GM12878 (cell line): Measurements from ENCODE around the gene NAV2. TPM values are rescaled to one million over a fixed set of nuclear protein-coding genes. Genes with fewer than 3 reads are reported as not detected.
A peak's percentile ranks its signal among the peaks of the same experiment; 100 is the strongest.

Experiments used
- ATAC-seq: fragments of 200-7000 bp; cut with Tn5 transposase; 3 replicates; pipeline ENCODE4 v1.9.1; 2020; ENCODE audit warnings: mild to moderate bottlenecking, moderate library complexity
- BruUV-seq: library from RNA; stranded (reverse); fragments of 400-500 nt; replicated peaks from 2 replicates; lab custom pipeline; 2021; lab: Mats Ljungman, UMichigan
- CTCF ChIA-PET: fragments of 300-600 bp; sonication (Branson Sonifier 250); formaldehyde crosslinking; extraction: SDS; loops from one replicate; lab custom pipeline; 2021; ENCODE audit warnings: inconsistent platforms; lab: Yijun Ruan, JAX
- POLR2A ChIA-PET: fragments of 350-600 bp; formaldehyde crosslinking; extraction: SDS; loops from one replicate; lab custom pipeline; 2021; ENCODE audit warnings: inconsistent platforms; lab: Charles Lee
- RAD21 ChIA-PET: fragments of 300-600 bp; sonication (Branson Sonifier 250); formaldehyde crosslinking; loops from one replicate; lab custom pipeline; 2023; ENCODE audit warnings: antibody characterized with exemption; ENCODE audit not compliant: unreplicated experiment; lab: Charles Lee
- SMC1A ChIA-PET: fragments of 300-600 bp; sonication (Branson Sonifier 250); formaldehyde crosslinking; loops from one replicate; lab custom pipeline; 2023; ENCODE audit not compliant: unreplicated experiment, uncharacterized antibody; lab: Charles Lee
- DNase-seq: peaks from one replicate; pipeline ENCODE4 v3.0.0-alpha.2; 2011; ENCODE audit warnings: low read depth, low spot score
- FAIRE-seq: peaks from 3 replicates; lab custom pipeline; 2011; peaks lifted over from hg19 to GRCh38; lab: Jason Lieb, UNC
- H2AFZ ChIP-seq: 2 replicates; pipeline ENCODE4 v1.6.0; 2011; ENCODE audit warnings: low read depth, low read length, control low read depth; ENCODE audit not compliant: control insufficient read depth
- H3K27ac ChIP-seq: 2 replicates; pipeline ENCODE4 v1.5.1; 2011; ENCODE audit warnings: control low read depth; ENCODE audit not compliant: control insufficient read depth, insufficient read depth
- H3K27me3 ChIP-seq, 2 experiments: replicated peaks in 1 of 2; 2 replicates each; pipeline versions ENCODE4 v1.6.0 to v1.6.1; 2011; ENCODE audit warnings: low read length in 1 of 2; ENCODE audit not compliant: control insufficient read depth in 2 of 2, insufficient read depth in 2 of 2
- H3K36me3 ChIP-seq, 2 experiments: 2 replicates each; pipeline ENCODE4 v1.5.1; 2011; ENCODE audit warnings: low read length in 1 of 2; ENCODE audit not compliant: control insufficient read depth in 2 of 2, insufficient read depth in 2 of 2
- H3K4me1 ChIP-seq: 2 replicates; pipeline ENCODE4 v1.6.1; 2011; ENCODE audit warnings: mild to moderate bottlenecking, low read length, moderate library complexity, mixed read lengths; ENCODE audit not compliant: control insufficient read depth, insufficient read depth
- H3K4me2 ChIP-seq: 2 replicates; pipeline ENCODE4 v1.6.0; 2011; ENCODE audit warnings: control low read depth; ENCODE audit not compliant: control insufficient read depth, insufficient read depth
- H3K4me3 ChIP-seq: fragments of 200-600 bp; sonication (generic); 2 replicates; pipeline ENCODE4 v1.5.1; 2016
- H3K79me2 ChIP-seq: 2 replicates; pipeline ENCODE4 v1.6.0; 2011; ENCODE audit warnings: low read length; ENCODE audit not compliant: control insufficient read depth, insufficient read depth
- H3K9ac ChIP-seq: 2 replicates; pipeline ENCODE4 v1.8.0; 2011; ENCODE audit warnings: low read length, control low read depth, mixed read lengths; ENCODE audit not compliant: control insufficient read depth, insufficient read depth
- H3K9me3 ChIP-seq: replicated peaks from 3 replicates; pipeline ENCODE4 v1.5.1; 2011; ENCODE audit warnings: mild to moderate bottlenecking, low read length; ENCODE audit not compliant: control insufficient read depth, insufficient read depth
- H4K20me1 ChIP-seq: 2 replicates; pipeline ENCODE4 v1.6.0; 2011; ENCODE audit not compliant: control insufficient read depth, insufficient read depth
- ETV6 ChIP-seq, 2 experiments: fragments of 450-650 bp in 1 of 2; IDR thresholded peaks in 1 of 2; conservative IDR thresholded peaks in 1 of 2; 2 replicates each; pipeline ENCODE4 v1.6.1; 2014; ENCODE audit warnings: antibody characterized with exemption in 1 of 2, borderline replicate concordance in 1 of 2, low read depth in 1 of 2, mild to moderate bottlenecking in 1 of 2, moderate library complexity in 1 of 2
- JUND ChIP-seq: IDR thresholded peaks from 2 replicates; pipeline ENCODE4 v1.6.1; 2012; ENCODE audit warnings: low read depth, mild to moderate bottlenecking, low read length, improper control_type of control experiment, moderate library complexity
- MTA3 ChIP-seq: IDR thresholded peaks from 2 replicates; pipeline ENCODE4 v1.6.1; 2012; ENCODE audit warnings: low read length, inconsistent platforms, borderline replicate concordance
- NFXL1 ChIP-seq: fragments of 450-650 bp; IDR thresholded peaks from 2 replicates; pipeline ENCODE4 v1.6.1; 2017; ENCODE audit warnings: antibody characterized with exemption, mild to moderate bottlenecking, borderline replicate concordance
- NFYA ChIP-seq: IDR thresholded peaks from 2 replicates; pipeline ENCODE4 v1.6.1; 2011; ENCODE audit warnings: low read depth, mild to moderate bottlenecking, low read length, improper control_type of control experiment, borderline replicate concordance
- NR2F1 ChIP-seq: fragments of 450-650 bp; conservative IDR thresholded peaks from 2 replicates; pipeline ENCODE4 v1.6.1; 2017; ENCODE audit warnings: mild to moderate bottlenecking
- RUNX3 ChIP-seq: IDR thresholded peaks from 2 replicates; pipeline ENCODE4 v1.6.1; 2012; ENCODE audit warnings: low read length, inconsistent platforms
- TCF12 ChIP-seq: IDR thresholded peaks from 2 replicates; pipeline ENCODE4 v1.6.1; 2011; ENCODE audit warnings: low read depth, mild to moderate bottlenecking, low read length
- TCF7 ChIP-seq: IDR thresholded peaks from 2 replicates; pipeline ENCODE4 v1.6.1; 2014; ENCODE audit warnings: antibody characterized with exemption, borderline replicate concordance
- ZNF24 ChIP-seq: fragments of 450-650 bp; IDR thresholded peaks from 2 replicates; pipeline ENCODE4 v1.6.1; 2017; ENCODE audit warnings: antibody characterized with exemption, mild to moderate bottlenecking
- WGBS: methylation state at CpG from one replicate; pipeline ENCODE4 v1.1.6; 2016; ENCODE audit warnings: low lambda C conversion rate; ENCODE audit not compliant: insufficient replicate concordance, insufficient coverage; ENCODE audit errors: missing lambda C conversion rate; 5-methylcytosine and 5-hydroxymethylcytosine counted together
- in situ Hi-C: fragments of 300-500 bp; cut with MboI; formaldehyde crosslinking; loops from 9 replicates; pipeline ENCODE4 v1.14.3; 2018; ENCODE audit warnings: mixed read lengths
- intact Hi-C: fragments of 100-400 bp; cut with micrococcal nuclease; formaldehyde crosslinking; loops from one replicate; pipeline ENCODE4 v1.14.2; 2022; ENCODE audit not compliant: unreplicated experiment
- polyA plus RNA-seq, 11 experiments: library from polyadenylated mRNA; depleted of rRNA in 4 of 11; unstranded in 6 of 11; stranded (reverse) in 5 of 11; fragments of >200 nt; fragmentation: Nextera tagmentation in 4 of 11; fragmentation: Illumina TruSeq in 1 of 11; extraction: Ambion mirVana in 4 of 11; extraction: Trizol in 1 of 11; gene quantifications; 1 replicate in 1 of 11; 2 replicates in 10 of 11; pipeline versions ENCODE4 v1.2.1 to v1.2.3, GENCODE V29; 2011 to 2016; ENCODE audit warnings: inconsistent platforms in 2 of 11, missing spikeins in 2 of 11, low read depth in 1 of 11
- total RNA-seq, 4 experiments: library from RNA; depleted of rRNA in 3 of 4; stranded (reverse); fragments of >200 nt in 3 of 4; fragmentation: Illumina TruSeq in 1 of 4; extraction: Trizol in 1 of 4; gene quantifications; 2 replicates each; pipeline versions ENCODE4 v1.2.1 to v1.2.3, GENCODE V29; 2013 to 2021
- TF ChIP-seq, protein P1 (sequence below): IDR thresholded peaks from 2 replicates; pipeline ENCODE4 v1.6.1; 2011; ENCODE audit warnings: borderline replicate concordance, low read depth, mild to moderate bottlenecking, moderate library complexity, low read length; ENCODE audit not compliant: insufficient read depth, poor library complexity, severe bottlenecking
- TF ChIP-seq, protein P2 (sequence below): fragments of 450-650 bp; IDR thresholded peaks from 2 replicates; pipeline ENCODE4 v1.6.1; 2018; ENCODE audit warnings: borderline replicate concordance, mild to moderate bottlenecking; ENCODE audit not compliant: partially characterized antibody
- TF ChIP-seq, protein P3 (sequence below): IDR thresholded peaks from 2 replicates; pipeline ENCODE4 v1.6.1; 2012; ENCODE audit warnings: low read depth, low read length, improper control_type of control experiment

Gene NAV2
- total and polyA plus RNA-seq, 10 of the 15 experiments (the other 5 are each of a cell fraction or from before 2014, with no cell fraction given) = 0.35 to 6.1 (median 1.1) TPM

DNA sequence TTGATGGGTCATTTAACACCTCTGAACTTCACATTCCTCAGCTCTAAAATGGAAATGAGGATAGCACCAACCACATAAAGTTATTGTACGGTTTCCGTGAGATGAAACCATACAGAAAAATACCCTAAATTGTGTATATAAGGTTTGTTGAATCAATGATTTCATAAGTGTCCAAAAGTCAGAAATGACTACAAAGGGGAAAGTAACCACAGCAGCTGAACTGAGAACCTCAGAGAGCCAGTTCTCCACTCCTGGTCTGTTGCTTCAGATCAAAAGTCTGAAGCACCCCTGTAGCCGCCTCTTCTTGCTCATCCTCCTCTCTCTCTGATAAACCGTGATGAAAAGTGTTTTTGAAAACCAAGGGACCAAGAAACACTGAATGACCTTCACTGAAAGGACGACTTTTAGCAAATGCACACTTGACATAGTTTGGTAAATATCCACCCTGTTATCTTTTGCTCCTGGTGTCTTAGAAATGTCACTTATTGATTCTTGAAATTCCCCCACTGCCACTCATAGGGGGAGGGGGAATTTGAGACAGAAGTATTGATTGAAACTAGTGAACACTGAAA lies 194.5 kb downstream of the NAV2 start:
- H3K4me3 ChIP-seq = no peak overlapping the region
- peak; percentile 23 for FAIRE-seq
- H3K27me3 ChIP-seq = no peaks in the 10 kb centered on the region
- whole genome bisulfite sequencing = 1% methylated on average over 5 of the region's 5 CpGs
- CTCF ChIA-PET = interaction anchor here (1.0 to 3.2 kb wide), 19 partner anchors 8 to 350 kb away, joined by 3 to 19 read pairs (median 4); no protein-coding TSS in a partner anchor
- no peak overlapping the region for H3K27ac ChIP-seq
- H3K36me3 ChIP-seq = no peaks in the 10 kb centered on the region
- in situ Hi-C loops = loop anchor here (10.0 kb wide), 2 partner anchors 592 to 832 kb away; no protein-coding TSS in a partner anchor
- no peaks in the 10 kb centered on the region for H3K79me2 ChIP-seq
- no peak overlapping the region for H2AFZ ChIP-seq
- ATAC-seq = peak; percentile 94
- RAD21 ChIA-PET = interaction anchor here (0.7 to 1.6 kb wide), 5 partner anchors 16 to 225 kb away, joined by 3 to 8 read pairs (median 4); no protein-coding TSS in a partner anchor
- POLR2A ChIA-PET = interaction anchor here (1.6 kb wide), 1 partner anchor 127 kb away, joined by 5 read pairs; no protein-coding TSS in a partner anchor
- SMC1A ChIA-PET = interaction anchor here (0.8 to 1.6 kb wide), 10 partner anchors 18 to 343 kb away, joined by 3 to 7 read pairs (median 4); no protein-coding TSS in a partner anchor
- H4K20me1 ChIP-seq = no peaks in the 10 kb centered on the region
- intact Hi-C loops = loop anchor here (2.0 to 10.0 kb wide), 4 partner anchors 32 to 832 kb away; no protein-coding TSS in a partner anchor
- peak; percentile 3 for DNase-seq
- no peak overlapping the region for H3K9ac ChIP-seq
- H3K4me2 ChIP-seq = no peak overlapping the region
- no peaks in the 10 kb centered on the region for H3K9me3 ChIP-seq
- no peaks in the 10 kb centered on the region for H3K4me1 ChIP-seq
- no TSS peak for BruUV-seq
- TF ChIP-seq, protein P1, sequence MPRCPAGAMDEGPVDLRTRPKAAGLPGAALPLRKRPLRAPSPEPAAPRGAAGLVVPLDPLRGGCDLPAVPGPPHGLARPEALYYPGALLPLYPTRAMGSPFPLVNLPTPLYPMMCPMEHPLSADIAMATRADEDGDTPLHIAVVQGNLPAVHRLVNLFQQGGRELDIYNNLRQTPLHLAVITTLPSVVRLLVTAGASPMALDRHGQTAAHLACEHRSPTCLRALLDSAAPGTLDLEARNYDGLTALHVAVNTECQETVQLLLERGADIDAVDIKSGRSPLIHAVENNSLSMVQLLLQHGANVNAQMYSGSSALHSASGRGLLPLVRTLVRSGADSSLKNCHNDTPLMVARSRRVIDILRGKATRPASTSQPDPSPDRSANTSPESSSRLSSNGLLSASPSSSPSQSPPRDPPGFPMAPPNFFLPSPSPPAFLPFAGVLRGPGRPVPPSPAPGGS = peak; percentile 54
- no peak for TF ChIP-seq NFXL1
- peak; percentile 64; the same call in 1 of the 2 replicates for TF ChIP-seq NR2F1
- TF ChIP-seq NFYA = no peak
- TF ChIP-seq TCF12 = peak; percentile 73; the same call in 1 of the 2 replicates
- peak; percentile 95 for TF ChIP-seq RUNX3
- no peak for TF ChIP-seq MTA3
- TF ChIP-seq, protein P2, sequence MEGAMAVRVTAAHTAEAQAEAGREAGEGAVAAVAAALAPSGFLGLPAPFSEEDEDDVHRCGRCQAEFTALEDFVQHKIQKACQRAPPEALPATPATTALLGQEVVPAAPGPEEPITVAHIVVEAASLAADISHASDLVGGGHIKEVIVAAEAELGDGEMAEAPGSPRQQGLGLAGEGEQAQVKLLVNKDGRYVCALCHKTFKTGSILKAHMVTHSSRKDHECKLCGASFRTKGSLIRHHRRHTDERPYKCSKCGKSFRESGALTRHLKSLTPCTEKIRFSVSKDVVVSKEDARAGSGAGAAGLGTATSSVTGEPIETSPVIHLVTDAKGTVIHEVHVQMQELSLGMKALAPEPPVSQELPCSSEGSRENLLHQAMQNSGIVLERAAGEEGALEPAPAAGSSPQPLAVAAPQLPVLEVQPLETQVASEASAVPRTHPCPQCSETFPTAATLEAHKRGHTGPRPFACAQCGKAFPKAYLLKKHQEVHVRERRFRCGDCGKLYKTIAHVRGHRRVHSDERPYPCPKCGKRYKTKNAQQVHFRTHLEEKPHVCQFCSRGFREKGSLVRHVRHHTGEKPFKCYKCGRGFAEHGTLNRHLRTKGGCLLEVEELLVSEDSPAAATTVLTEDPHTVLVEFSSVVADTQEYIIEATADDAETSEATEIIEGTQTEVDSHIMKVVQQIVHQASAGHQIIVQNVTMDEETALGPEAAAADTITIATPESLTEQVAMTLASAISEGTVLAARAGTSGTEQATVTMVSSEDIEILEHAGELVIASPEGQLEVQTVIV = no peak
- TF ChIP-seq, protein P3, sequence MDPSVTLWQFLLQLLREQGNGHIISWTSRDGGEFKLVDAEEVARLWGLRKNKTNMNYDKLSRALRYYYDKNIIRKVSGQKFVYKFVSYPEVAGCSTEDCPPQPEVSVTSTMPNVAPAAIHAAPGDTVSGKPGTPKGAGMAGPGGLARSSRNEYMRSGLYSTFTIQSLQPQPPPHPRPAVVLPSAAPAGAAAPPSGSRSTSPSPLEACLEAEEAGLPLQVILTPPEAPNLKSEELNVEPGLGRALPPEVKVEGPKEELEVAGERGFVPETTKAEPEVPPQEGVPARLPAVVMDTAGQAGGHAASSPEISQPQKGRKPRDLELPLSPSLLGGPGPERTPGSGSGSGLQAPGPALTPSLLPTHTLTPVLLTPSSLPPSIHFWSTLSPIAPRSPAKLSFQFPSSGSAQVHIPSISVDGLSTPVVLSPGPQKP = no peak
- TF ChIP-seq JUND = no peak
- peak in 1 of 2 experiments; percentile 32; a peak in 1 of 4 replicates for TF ChIP-seq ETV6 (conservative IDR thresholded peaks at IDR 0.05 in 1 of 2, IDR thresholded peaks at IDR 0.05 in 1 of 2; ENCODE audit: borderline replicate concordance in 1 of 2, low read depth in 1 of 2)
- peak; percentile 83 for TF ChIP-seq ZNF24
- TF ChIP-seq TCF7 = peak; percentile 96
